NCI-H526 (cell line): ENCODE measurements around the gene HTR1B.

Experiments
- DNase-seq, 2 experiments: peaks; one replicate each; lab custom pipeline; 2025; lab: John Stamatoyannopoulos, UW

Gene HTR1B

DNA sequence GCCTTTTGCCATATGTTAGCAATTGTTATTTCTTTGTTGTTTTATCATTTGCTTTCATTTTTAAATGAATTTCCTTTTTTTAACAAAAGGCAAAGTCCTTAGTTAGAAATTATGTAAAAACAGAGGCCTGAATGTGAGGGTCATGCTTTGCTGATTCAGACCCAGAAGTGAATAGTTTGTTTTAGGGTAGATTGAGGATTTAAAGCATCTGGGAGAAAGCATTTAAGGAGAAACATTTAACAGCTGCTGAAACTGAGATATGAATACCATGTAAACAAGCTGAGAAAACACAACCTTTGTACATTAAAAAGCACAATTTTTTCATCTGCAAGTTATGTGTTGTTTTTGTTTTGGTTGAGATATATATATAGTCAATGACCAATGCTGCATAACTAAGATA, 8.0 kb downstream of the HTR1B start:
- no peak for DNase-seq

GRCh38 chr6:77454386-77454785, 8.9 kb downstream of the HTR1B start:
- no peak for DNase-seq

DNA sequence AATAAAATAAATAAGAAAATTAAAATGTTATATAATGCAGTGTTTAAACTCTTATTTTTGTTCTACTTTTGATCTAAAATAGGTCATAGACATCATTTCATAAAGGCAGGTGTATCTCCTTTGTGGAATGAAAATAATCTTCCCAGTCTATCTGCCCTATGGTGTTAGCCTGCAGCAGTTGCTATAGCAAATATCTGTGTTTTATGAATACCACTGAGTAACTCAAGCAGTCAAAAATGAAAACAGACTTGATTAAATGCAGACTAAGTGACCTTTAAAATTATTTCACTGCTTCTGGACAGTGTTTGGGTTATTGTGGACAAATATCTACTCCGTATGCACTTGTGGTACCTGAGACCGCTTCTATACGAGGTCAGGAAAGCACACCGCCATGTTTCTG, 11.8 kb downstream of the HTR1B start:
- DNase-seq = no peak

- no peak for DNase-seq
These were observed 12.4 kb downstream of the HTR1B start for GRCh38 chr6:77450924-77451323.

DNA sequence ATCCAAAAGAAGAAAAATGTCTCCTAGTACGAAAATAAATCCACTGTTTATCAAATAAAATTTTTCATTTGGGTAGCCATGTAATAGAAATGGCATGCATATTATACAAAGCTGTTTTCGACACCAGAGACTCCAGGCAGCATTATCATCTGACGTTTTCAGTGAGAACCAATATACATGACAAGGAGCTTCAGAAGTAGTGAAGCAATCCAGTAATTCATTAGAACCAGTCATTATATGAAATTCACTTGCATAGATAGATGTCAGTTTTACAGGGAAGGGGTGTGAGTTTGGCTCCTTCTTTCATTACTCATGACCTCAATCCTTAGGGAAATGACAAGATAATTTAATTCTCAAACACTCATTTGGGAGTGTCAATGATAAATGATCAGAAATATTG, 14.7 kb downstream of the HTR1B start:
- DNase-seq = no peak

- DNase-seq = no peak
These were observed 16.0 kb downstream of the HTR1B start for GRCh38 chr6:77447254-77447653.

DNA sequence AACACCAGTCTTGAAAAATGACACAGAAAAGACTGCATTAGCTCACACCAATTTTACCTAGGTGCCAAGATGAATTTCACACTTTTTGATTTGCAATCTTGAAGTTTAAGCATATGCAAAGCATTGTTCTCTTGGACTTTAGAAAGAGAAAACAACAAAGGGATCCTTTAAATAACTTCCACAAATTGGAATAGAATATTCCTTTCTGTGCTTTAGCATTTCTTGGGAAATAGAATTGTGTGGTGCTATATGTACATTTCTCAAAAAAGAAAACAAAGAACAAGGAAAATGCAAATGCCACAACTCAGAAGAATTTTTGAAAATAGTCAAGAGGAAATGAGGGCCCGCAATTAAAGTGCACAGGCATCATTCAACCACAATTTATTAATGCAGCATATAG, 17.0 kb downstream of the HTR1B start:
- DNase-seq = no peak

DNA sequence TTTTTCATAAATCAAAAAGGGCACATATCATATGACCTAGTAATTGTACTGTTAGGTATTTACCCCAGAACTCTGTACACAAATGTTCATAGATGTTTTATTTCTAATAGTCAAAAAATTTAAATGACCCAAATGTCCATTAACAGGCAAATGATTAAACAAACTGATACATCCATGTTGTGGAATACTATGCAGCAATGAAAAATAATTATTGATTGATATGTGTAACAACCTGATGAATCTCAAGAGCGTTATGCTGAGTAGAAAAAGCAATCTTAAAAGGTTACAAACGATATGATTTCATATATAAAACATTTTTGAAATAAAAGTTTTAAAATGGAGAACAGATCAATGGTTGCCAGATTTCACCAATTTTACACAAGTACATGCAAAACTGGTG, 18.1 kb downstream of the HTR1B start:
- no peak for DNase-seq

GRCh38 chr6:77440206-77440976, 22.9 kb downstream of the HTR1B start:
- no peak for DNase-seq

GRCh38 chr6:77433888-77434287, 29.4 kb downstream of the HTR1B start:
- no peak for DNase-seq

DNA sequence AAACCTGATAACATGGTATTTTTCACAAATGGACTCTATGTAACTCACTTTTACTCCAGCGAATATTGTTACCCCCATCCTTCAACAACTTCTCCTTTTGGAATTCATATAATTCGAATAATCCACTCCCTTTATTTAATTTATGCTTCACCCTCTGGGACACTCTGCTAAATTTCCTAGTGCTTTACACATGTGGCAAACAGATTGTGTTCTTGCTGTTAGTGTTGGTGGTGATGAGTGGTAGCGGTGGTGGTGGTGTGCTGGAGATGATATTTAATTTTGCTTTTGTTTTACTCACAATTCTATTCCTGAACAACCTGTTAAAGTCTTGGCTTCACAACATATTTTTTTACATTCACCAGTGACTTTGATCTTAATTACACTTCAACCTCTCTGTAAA, 32.8 kb downstream of the HTR1B start:
- no peak for DNase-seq

DNA sequence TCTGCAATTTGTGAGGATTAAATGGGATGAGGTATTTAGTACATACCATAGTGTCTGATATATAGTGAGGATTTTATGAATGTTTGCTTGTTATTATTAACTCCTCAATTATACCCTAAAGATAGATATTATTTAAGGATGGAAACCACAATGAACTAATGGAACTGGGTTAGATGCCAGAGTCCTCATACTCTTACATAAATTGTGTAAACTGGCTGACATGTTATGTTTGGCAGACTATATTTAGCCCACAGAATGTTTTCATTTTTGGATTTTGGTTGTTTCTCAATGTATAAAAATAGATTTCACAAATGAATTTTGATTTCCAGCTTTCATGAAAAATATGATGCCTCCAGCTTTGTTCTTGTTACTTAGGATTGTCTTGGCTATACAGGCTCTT, 37.6 kb downstream of the HTR1B start:
- no peak for DNase-seq

DNA sequence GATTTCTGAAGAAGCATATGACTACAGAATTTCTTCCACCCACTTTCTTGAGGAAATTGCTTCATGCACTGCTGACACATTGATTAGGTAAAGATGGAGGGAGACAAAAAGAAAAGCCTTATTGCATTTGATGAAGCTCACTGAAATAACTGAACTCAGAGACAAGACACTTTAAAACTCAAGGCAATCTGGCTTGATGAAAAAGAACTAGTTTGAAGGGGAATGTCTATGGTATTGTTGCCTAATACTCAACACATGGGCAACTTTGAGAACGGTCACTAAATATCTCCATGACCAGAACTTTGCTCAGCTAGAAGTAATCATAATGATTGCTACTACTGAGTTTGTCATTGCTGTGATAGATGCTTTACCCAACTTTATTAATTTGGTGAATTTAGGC, 38.1 kb downstream of the HTR1B start:
- no peak for DNase-seq

- no peak for DNase-seq
These were observed 38.5 kb downstream of the HTR1B start for GRCh38 chr6:77424761-77425160.

- no peak for DNase-seq
These were observed 46.5 kb downstream of the HTR1B start for GRCh38 chr6:77416839-77417238.

- DNase-seq = no peak
These were observed 47.6 kb downstream of the HTR1B start for GRCh38 chr6:77415706-77416105.
